H1 (cell line): ENCODE data around the gene CCDC178.

Experiments used
- EP300 ChIP-seq, 2 experiments: IDR thresholded peaks; 1 replicate in 1 of 2; 2 replicates in 1 of 2; pipeline ENCODE4 v1.6.1; 2011 to 2012; ENCODE audit warnings: low read depth in 2 of 2, low read length in 2 of 2, mild to moderate bottlenecking in 2 of 2, borderline replicate concordance in 1 of 2, inconsistent platforms in 1 of 2, moderate library complexity in 1 of 2
- EZH2 ChIP-seq: fragments of 200-600 bp; sonication (generic); IDR thresholded peaks from 2 replicates; pipeline ENCODE4 v1.7.1; 2012; ENCODE audit warnings: low read depth, mild to moderate bottlenecking, moderate library complexity, low read length, inconsistent platforms; ENCODE audit not compliant: severe bottlenecking
- PHF8 ChIP-seq: fragments of 200-600 bp; sonication (generic); conservative IDR thresholded peaks from 2 replicates; pipeline ENCODE4 v1.7.1; 2012; ENCODE audit warnings: low read depth, mild to moderate bottlenecking, inconsistent platforms, low read length, moderate library complexity
- TF ChIP-seq, protein P1 (sequence below), 3 experiments: IDR thresholded peaks; 1 replicate in 2 of 3; 2 replicates in 1 of 3; pipeline versions ENCODE4 v1.5.1 to v1.6.1; 2011; ENCODE audit warnings: low read length in 3 of 3, mild to moderate bottlenecking in 3 of 3, inconsistent platforms in 2 of 3, low read depth in 1 of 3, moderate library complexity in 1 of 3; ENCODE audit not compliant: insufficient read depth in 1 of 3; ENCODE audit errors: control extremely low read depth in 1 of 3

DNA sequence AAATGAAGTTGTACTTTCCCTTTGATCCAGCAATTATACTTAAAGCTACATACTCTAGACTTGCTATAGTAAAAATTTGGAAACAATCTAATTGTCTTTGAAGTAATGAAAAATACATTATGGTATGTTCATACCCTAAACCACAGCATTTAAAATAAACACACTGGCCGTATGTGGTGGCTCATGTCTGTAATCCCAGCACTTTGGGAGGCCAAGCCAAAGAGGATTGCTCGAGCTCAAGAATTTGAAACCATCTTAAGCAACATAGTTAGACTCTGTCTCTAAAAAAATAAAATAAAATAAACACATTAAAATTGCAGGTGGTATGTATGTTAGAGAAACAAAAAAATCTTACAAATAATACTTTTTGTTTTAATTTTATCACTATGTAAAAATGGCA lies 459.6 kb downstream of the CCDC178 start:
- TF ChIP-seq PHF8 (no peak), EZH2 (no peak), EP300 (IDR thresholded peaks at IDR 0.05; ENCODE audit: borderline replicate concordance in 1 of 2, low read depth in 2 of 2, low read length in 2 of 2) (no peak)
- TF ChIP-seq, protein P1, sequence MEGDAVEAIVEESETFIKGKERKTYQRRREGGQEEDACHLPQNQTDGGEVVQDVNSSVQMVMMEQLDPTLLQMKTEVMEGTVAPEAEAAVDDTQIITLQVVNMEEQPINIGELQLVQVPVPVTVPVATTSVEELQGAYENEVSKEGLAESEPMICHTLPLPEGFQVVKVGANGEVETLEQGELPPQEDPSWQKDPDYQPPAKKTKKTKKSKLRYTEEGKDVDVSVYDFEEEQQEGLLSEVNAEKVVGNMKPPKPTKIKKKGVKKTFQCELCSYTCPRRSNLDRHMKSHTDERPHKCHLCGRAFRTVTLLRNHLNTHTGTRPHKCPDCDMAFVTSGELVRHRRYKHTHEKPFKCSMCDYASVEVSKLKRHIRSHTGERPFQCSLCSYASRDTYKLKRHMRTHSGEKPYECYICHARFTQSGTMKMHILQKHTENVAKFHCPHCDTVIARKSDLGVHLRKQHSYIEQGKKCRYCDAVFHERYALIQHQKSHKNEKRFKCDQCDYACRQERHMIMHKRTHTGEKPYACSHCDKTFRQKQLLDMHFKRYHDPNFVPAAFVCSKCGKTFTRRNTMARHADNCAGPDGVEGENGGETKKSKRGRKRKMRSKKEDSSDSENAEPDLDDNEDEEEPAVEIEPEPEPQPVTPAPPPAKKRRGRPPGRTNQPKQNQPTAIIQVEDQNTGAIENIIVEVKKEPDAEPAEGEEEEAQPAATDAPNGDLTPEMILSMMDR (IDR thresholded peaks at IDR 0.05; ENCODE audit: control extremely low read depth in 1 of 3, insufficient read depth in 1 of 3, low read depth in 1 of 3, low read length in 3 of 3) = no peak
